Kidney (tissue), 14 donors: ENCODE data around the gene ASIC3. TPM values are rescaled to one million over a fixed set of nuclear protein-coding genes. Genes with fewer than 3 reads are reported as not detected.

Source experiments
- DNase-seq, 5 donors: peaks; one replicate each; pipeline ENCODE4 v3.0.0-alpha.2; 2013 to 2020
- FAIRE-seq: peaks from 2 replicates; lab custom pipeline; 2012; peaks lifted over from hg19 to GRCh38; lab: Jason Lieb, UNC
- H3K27ac ChIP-seq, 2 donors: one replicate each; pipeline ENCODE4 v1.7.0; 2013; ENCODE audit warnings: low read depth in 2 of 2, low read length in 2 of 2, inconsistent platforms in 1 of 2
- H3K27me3 ChIP-seq: one replicate; pipeline ENCODE4 v1.7.1; 2013; ENCODE audit warnings: low read length, inconsistent platforms; ENCODE audit not compliant: control insufficient read depth, insufficient read depth
- H3K36me3 ChIP-seq, 3 donors: one replicate each; pipeline versions ENCODE4 v1.7.0 to v1.7.1; 2013; ENCODE audit warnings: low read length in 3 of 3, control low read depth in 1 of 3, inconsistent platforms in 1 of 3; ENCODE audit not compliant: insufficient read depth in 3 of 3, control insufficient read depth in 2 of 3
- H3K4me1 ChIP-seq, 3 donors: one replicate each; pipeline versions ENCODE4 v1.7.0 to v1.7.1; 2013; ENCODE audit warnings: low read length in 3 of 3, inconsistent platforms in 1 of 3, low read depth in 1 of 3; ENCODE audit not compliant: control insufficient read depth in 2 of 3, insufficient read depth in 2 of 3
- H3K4me3 ChIP-seq, 3 donors: one replicate each; pipeline versions ENCODE4 v1.7.0 to v1.8.1; 2013; ENCODE audit warnings: low read length in 3 of 3, control low read depth in 1 of 3, inconsistent platforms in 1 of 3
- H3K9ac ChIP-seq, 3 donors: one replicate each; pipeline versions ENCODE4 v1.7.0 to v1.7.1; 2013; ENCODE audit warnings: low read length in 3 of 3, control low read depth in 1 of 3, inconsistent platforms in 1 of 3
- H3K9me3 ChIP-seq, 3 donors: one replicate each; pipeline versions ENCODE4 v1.7.0 to v1.7.1; 2013; ENCODE audit warnings: low read length in 3 of 3, control low read depth in 1 of 3, inconsistent platforms in 1 of 3; ENCODE audit not compliant: control insufficient read depth in 2 of 3, insufficient read depth in 1 of 3
- CTCF ChIP-seq: IDR thresholded peaks from 3 replicates; pipeline ENCODE4 v1.5.1; 2012; ENCODE audit warnings: mild to moderate bottlenecking, moderate library complexity, borderline replicate concordance; ENCODE audit not compliant: insufficient read depth; ENCODE audit errors: extremely low read depth
- intact Hi-C: fragments of 100-400 bp; cut with DNase I; formaldehyde crosslinking; loops from one replicate; pipeline ENCODE4 v1.11.1; 2022
- polyA plus RNA-seq: library from polyadenylated mRNA; stranded (reverse); fragments of 350-450 nt; fragmentation: Illumina TruSeq; extraction: RNeasy Lipid Tissue Mini Kit (QIAGEN cat#74804); gene quantifications from one replicate; pipeline ENCODE4 v1.2.3, GENCODE V29; 2014; ENCODE audit warnings: low read depth, low replicate concordance; ENCODE audit not compliant: insufficient read depth
- total RNA-seq: library from RNA; stranded (reverse); fragmentation: NEBNext Ultra II Directional; extraction: Animal tissue kit (Norgen Biotek cat#: 25700); gene quantifications from one replicate; pipeline ENCODE4 v1.2.1, GENCODE V29; 2021
- donor health status: control.
- donor health status: control.
- donor health status: control.
- donor health status: control.
- donor health status: control.
- donor health status: DM: yes; HTN: yes; CAD: no.
- donor health status: Normal renal cell carcinoma (clear cell type).

ASIC3 gene
- total and polyA plus RNA-seq, 2 donors from 2014 or later: 1.9 to 3.1 TPM

- no peaks in the 10 kb centered on the region for H3K27me3 ChIP-seq
- no peak overlapping the region for H3K4me3 ChIP-seq
- no peaks in the 10 kb centered on the region for H3K36me3 ChIP-seq
- no peak for TF ChIP-seq CTCF
- intact Hi-C loops: no loop called here
- no peaks in the 10 kb centered on the region for H3K9me3 ChIP-seq
- no peak overlapping the region for H3K9ac ChIP-seq
- peak in 4 of 5 donors; percentile 85 to 91 (median 88) for DNase-seq
- no peaks in the 10 kb centered on the region for H3K4me1 ChIP-seq
- no peak for FAIRE-seq
- H3K27ac ChIP-seq: no peak overlapping the region
These were observed 2.8 kb downstream of the ASIC3 start for GRCh38 chr7:151051108-151051507.

- Histone ChIP-seq H3K27me3 (no peaks in the 10 kb centered on the region), H3K9me3 (no peaks in the 10 kb centered on the region), H3K9ac (no peak overlapping the region), H3K4me1 (peaks cover 0 to 9% (median 3%) of the 10 kb centered on the region in 3 donors), H3K36me3 (no peaks in the 10 kb centered on the region), H3K4me3 (no peak overlapping the region), H3K27ac (no peak overlapping the region)
- FAIRE-seq (no peak), DNase-seq (no peak)
- TF ChIP-seq CTCF: no peak
- intact Hi-C loops: no loop called here
These were observed 4.8 kb downstream of the ASIC3 start for GRCh38 chr7:151053096-151053495.

GRCh38 chr7:151053751-151054150, 5.4 kb downstream of the ASIC3 start:
- Histone ChIP-seq H3K27me3 (no peaks in the 10 kb centered on the region), H3K9ac (no peak overlapping the region), H3K27ac (no peak overlapping the region), H3K4me1 (peaks cover 2 to 14% (median 7%) of the 10 kb centered on the region in 3 donors), H3K9me3 (no peaks in the 10 kb centered on the region), H3K36me3 (no peaks in the 10 kb centered on the region), H3K4me3 (no peak overlapping the region)
- intact Hi-C loops: no loop called here
- DNase-seq (no peak), FAIRE-seq (no peak)
- no peak for TF ChIP-seq CTCF

GRCh38 chr7:151056283-151056665, 7.9 kb downstream of the ASIC3 start:
- Histone ChIP-seq H3K9me3 (no peaks in the 10 kb centered on the region), H3K9ac (no peak overlapping the region), H3K36me3 (no peaks in the 10 kb centered on the region), H3K4me3 (no peak overlapping the region), H3K27me3 (no peaks in the 10 kb centered on the region), H3K27ac (no peak overlapping the region), H3K4me1 (peaks cover 4 to 30% (median 19%) of the 10 kb centered on the region in 3 donors)
- no peak for DNase-seq
- intact Hi-C loops: no loop called here
- no peak for TF ChIP-seq CTCF
- FAIRE-seq: no peak
